Parathyroid adenoma (tissue), 2 donors: ENCODE results near the gene ATP5IF1.

ENCODE experiments used
- H2AFZ ChIP-seq: fragments of 300-600 bp; sonication (generic); one replicate; pipeline ENCODE4 v1.7.0; 2017; ENCODE audit warnings: antibody characterized with exemption, mild to moderate bottlenecking
- H3K27ac ChIP-seq: fragments of 300-600 bp; sonication (generic); one replicate; pipeline ENCODE4 v1.7.0; 2017
- H3K27me3 ChIP-seq: fragments of 300-600 bp; sonication (generic); one replicate; pipeline ENCODE4 v1.7.0; 2017; ENCODE audit warnings: low read length; ENCODE audit not compliant: control insufficient read depth, insufficient read depth
- H3K36me3 ChIP-seq: fragments of 300-600 bp; sonication (generic); one replicate; pipeline ENCODE4 v1.7.0; 2017; ENCODE audit warnings: low read length; ENCODE audit not compliant: control insufficient read depth, insufficient read depth
- H3K4me1 ChIP-seq: fragments of 300-600 bp; sonication (generic); one replicate; pipeline ENCODE4 v1.7.0; 2017; ENCODE audit warnings: control low read depth
- H3K4me2 ChIP-seq: fragments of 300-600 bp; sonication (generic); one replicate; pipeline ENCODE4 v1.7.0; 2017; ENCODE audit warnings: low read length
- H3K4me3 ChIP-seq: fragments of 300-600 bp; sonication (generic); one replicate; pipeline ENCODE4 v1.7.0; 2017; ENCODE audit warnings: low read depth, low read length
- H3K79me2 ChIP-seq: fragments of 300-600 bp; sonication (generic); one replicate; pipeline ENCODE4 v1.7.0; 2017; ENCODE audit warnings: control low read depth
- H3K9ac ChIP-seq: fragments of 300-600 bp; sonication (generic); one replicate; pipeline ENCODE4 v1.7.0; 2017; ENCODE audit warnings: mild to moderate bottlenecking
- H3K9me3 ChIP-seq: fragments of 300-600 bp; sonication (generic); one replicate; pipeline ENCODE4 v1.7.0; 2017; ENCODE audit warnings: low read length; ENCODE audit not compliant: control insufficient read depth
- TF ChIP-seq, protein P1 (sequence below): fragments of 300-600 bp; sonication (generic); IDR thresholded peaks from one replicate; pipeline ENCODE4 v1.7.0; 2017; ENCODE audit warnings: antibody characterized with exemption, mild to moderate bottlenecking
- donor health status: primary hyperparathyroidism.

Gene ATP5IF1

GRCh38 chr1:28280501-28280900 is 44.6 kb downstream of the ATP5IF1 start:
- Histone ChIP-seq H3K27ac (no peak overlapping the region), H3K4me2 (no peak overlapping the region)
- TF ChIP-seq, protein P1, sequence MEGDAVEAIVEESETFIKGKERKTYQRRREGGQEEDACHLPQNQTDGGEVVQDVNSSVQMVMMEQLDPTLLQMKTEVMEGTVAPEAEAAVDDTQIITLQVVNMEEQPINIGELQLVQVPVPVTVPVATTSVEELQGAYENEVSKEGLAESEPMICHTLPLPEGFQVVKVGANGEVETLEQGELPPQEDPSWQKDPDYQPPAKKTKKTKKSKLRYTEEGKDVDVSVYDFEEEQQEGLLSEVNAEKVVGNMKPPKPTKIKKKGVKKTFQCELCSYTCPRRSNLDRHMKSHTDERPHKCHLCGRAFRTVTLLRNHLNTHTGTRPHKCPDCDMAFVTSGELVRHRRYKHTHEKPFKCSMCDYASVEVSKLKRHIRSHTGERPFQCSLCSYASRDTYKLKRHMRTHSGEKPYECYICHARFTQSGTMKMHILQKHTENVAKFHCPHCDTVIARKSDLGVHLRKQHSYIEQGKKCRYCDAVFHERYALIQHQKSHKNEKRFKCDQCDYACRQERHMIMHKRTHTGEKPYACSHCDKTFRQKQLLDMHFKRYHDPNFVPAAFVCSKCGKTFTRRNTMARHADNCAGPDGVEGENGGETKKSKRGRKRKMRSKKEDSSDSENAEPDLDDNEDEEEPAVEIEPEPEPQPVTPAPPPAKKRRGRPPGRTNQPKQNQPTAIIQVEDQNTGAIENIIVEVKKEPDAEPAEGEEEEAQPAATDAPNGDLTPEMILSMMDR, result no peak

DNA sequence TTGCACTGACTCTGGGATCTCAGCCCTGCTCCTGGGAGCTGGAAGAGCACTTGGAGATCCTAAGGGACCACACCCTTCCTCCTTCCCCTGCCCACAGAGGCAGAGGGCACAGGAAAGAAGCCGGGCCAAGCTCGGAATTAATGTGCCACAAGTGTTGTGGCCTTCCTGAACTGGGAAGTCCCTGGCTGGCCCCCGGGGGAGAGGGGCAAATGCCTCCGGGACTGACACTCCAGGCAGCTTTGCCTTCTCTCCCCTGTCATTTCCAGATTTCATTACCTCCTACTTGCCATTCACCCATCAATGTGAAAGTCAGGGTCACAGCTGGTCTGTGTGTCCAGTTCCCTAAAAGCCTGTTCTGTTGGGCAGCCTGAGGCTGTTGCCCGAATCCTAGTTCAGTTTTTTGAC is 45.1 kb downstream of the ATP5IF1 start:
- no peak overlapping the region for H3K27ac ChIP-seq
- no peaks in the 10 kb centered on the region for H3K79me2 ChIP-seq
- H3K9ac ChIP-seq, result no peak overlapping the region
- H2AFZ ChIP-seq, result no peak overlapping the region
- no peaks in the 10 kb centered on the region for H3K9me3 ChIP-seq
- no peak overlapping the region for H3K4me2 ChIP-seq
- H3K4me1 ChIP-seq, result no peaks in the 10 kb centered on the region
- H3K36me3 ChIP-seq, result no peaks in the 10 kb centered on the region
- no peak overlapping the region for H3K4me3 ChIP-seq
- TF ChIP-seq, protein P1, result no peak
- H3K27me3 ChIP-seq, result no peaks in the 10 kb centered on the region

More at GRCh38 chr1:28280501-28280900, 44.6 kb downstream of the ATP5IF1 start:
- H2AFZ ChIP-seq, result no peak overlapping the region
- no peaks in the 10 kb centered on the region for H3K9me3 ChIP-seq
- H3K27me3 ChIP-seq, result no peaks in the 10 kb centered on the region
- H3K4me3 ChIP-seq, result no peak overlapping the region
- H3K4me1 ChIP-seq, result no peaks in the 10 kb centered on the region
- H3K9ac ChIP-seq, result no peak overlapping the region
- H3K79me2 ChIP-seq, result no peaks in the 10 kb centered on the region
- no peaks in the 10 kb centered on the region for H3K36me3 ChIP-seq

GRCh38 chr1:28281608-28282425 is 45.9 kb downstream of the ATP5IF1 start:
- TF ChIP-seq, protein P1, result no peak
- H3K9me3 ChIP-seq, result no peaks in the 10 kb centered on the region
- no peak overlapping the region for H3K9ac ChIP-seq
- H3K4me1 ChIP-seq, result no peaks in the 10 kb centered on the region
- no peaks in the 10 kb centered on the region for H3K27me3 ChIP-seq
- H3K4me3 ChIP-seq, result no peak overlapping the region
- no peaks in the 10 kb centered on the region for H3K36me3 ChIP-seq
- H3K79me2 ChIP-seq, result no peaks in the 10 kb centered on the region
- H2AFZ ChIP-seq, result no peak overlapping the region
- H3K27ac ChIP-seq, result no peak overlapping the region
- no peak overlapping the region for H3K4me2 ChIP-seq

- H3K36me3 ChIP-seq, result no peaks in the 10 kb centered on the region
- H3K4me1 ChIP-seq, result no peaks in the 10 kb centered on the region
- H3K4me2 ChIP-seq, result no peak overlapping the region
- TF ChIP-seq, protein P1, result no peak
- no peak overlapping the region for H3K27ac ChIP-seq
- no peaks in the 10 kb centered on the region for H3K27me3 ChIP-seq
- no peaks in the 10 kb centered on the region for H3K79me2 ChIP-seq
- no peaks in the 10 kb centered on the region for H3K9me3 ChIP-seq
- no peak overlapping the region for H3K4me3 ChIP-seq
- no peak overlapping the region for H2AFZ ChIP-seq
- H3K9ac ChIP-seq, result no peak overlapping the region
These were observed 46.8 kb downstream of the ATP5IF1 start for GRCh38 chr1:28282426-28283407.
